Activated naive CD4-positive, alpha-beta T cell treated with anti-CD3 and anti-CD28 coated beads, Interleukin-2, amount 50 U/mL, for 16 hours (primary cell): ENCODE data around the gene DPM2.
A peak's percentile ranks its signal among the peaks of the same experiment; 100 is the strongest.

Experiments used
- DNase-seq: peaks from one replicate; pipeline ENCODE4 v3.0.0-alpha.2; 2020

DPM2 gene

GRCh38 chr9:127934248-127934647 is 3.4 kb downstream of the DPM2 start:
- no peak for DNase-seq

DNA sequence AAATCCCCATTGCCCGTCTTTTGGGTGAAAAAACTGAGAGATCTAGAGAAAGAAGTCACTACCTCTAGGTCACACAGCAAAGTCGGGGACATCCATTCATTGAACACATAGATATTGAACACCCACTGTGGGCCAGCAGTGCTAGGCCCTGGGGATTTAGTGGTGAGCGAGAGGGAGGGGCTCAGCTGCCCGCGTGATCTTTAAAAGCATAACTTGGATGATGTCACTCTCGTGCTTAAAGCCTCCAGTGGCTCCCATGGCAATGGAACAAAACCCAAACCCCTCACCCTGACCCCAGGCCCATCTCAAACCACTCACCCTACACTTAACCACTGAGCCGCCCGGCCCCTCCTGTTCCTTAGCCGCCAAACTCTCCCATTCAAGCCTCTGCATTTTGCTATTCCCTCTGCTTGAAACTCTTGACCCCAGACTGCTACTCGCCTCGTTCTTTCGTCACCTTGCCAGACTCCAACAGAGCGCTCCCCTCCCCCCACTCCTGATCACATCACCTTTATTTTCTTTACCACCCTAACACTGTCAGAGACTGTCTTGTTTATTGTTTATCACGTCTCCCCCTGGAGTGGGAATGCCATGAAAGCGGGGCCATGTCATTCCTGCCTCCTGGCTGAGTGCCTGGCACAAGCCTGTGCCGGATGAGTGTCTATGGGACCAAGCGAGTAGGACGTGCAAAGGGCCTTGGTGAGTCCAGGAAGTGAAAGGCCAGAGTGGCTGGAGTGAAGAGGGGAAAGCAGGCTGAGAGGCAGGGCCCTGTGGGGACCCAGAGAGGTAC is 6.4 kb downstream of the DPM2 start:
- no peak for DNase-seq

DNA sequence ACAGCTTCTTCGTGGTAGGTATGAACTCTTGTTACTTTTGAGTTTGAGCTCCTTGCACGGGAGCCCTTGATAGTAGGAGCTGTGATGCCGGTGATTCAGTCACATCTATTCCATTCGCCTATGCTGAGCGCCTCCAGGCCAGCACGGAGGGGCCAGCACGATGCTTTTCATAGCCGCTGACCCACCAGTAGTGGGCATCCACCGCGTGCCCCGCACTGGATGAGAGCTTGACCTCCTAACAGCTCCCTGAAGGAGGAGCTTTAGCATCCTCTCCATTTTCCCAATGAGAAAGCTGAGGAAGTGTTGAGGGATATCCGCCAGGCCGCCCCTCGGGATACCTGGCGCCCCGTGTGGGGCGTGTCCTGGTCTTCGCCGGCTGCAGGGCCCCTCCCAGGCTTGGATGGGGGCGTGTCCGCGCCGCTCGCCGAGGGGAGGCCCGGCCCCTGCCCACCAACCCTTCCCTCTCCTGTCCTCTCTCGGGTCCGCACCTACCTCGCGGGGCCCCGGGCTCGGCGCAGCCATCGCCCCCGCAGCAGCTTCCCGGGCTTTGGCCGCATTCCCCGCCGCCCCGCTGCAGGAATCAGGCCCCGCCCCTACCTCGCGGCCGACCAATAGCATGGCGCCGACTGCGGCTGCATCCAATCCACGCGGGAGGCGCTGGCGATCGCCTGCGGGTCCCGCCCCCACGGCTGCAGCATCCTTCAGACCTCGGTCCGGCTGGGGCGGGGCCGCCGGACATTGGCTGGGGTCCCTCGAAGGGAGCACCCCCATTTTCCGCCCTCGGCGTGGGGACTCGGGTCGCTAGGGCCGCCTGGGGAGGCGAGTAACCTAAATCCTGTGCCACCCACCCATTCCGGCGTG is 7.2 kb downstream of the DPM2 start, which contains the start of gene PIP5KL1:
Gene PIP5KL1 (minus strand): TSS at position 547 of the 861 bp plus-strand sequence. CDS start 25 bp downstream, at position 522.
- DNase-seq, result peak; percentile 74

GRCh38 chr9:127929625-127929979 is 8.1 kb downstream of the DPM2 start:
- no peak for DNase-seq

DNA sequence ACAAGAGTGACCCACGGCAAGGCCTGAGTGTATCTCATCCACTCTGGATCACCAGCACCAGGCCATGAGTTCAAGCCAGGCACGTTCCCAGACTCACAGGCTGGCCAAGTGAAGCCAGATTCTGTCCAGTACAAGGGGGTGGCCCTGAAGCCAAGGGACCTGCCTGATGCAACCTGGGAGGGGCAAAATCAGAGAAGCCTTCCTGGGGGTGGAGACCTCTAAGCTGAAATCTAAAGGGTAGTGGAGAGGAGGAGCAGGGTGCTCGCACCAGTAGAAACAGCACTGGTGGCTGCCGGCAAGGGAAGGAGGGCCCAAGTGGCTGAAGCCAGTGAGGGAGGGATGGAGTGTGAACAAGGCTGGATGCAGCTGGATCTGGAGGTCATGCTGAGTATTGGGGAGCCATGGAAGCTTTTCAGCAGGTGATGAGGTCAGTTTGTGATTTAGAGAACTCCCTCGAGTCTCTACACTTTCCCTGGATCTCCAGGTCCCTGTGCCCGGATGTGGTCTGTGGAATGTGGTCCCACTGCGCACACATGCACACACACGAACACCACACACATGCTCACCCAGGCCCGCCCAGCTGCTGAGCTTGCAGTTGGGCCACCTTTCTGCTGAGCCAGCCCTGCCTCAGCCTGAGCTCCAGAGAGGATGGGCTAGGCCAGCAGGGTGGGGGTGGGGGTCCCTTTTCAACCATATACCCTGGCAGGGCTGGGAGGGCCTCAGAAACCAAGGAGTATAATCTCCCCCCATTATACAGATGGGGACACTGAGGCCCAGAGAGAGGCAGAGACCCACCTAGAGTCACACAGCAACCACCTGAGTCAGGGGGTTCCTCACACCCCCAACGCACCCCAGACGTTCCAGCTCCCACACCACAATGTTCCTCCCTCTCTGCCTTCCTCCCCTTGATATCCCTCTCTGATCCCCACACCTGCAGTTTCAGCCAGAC is 8.7 kb downstream of the DPM2 start:
- DNase-seq, result no peak

GRCh38 chr9:127927988-127928675 is 9.5 kb downstream of the DPM2 start:
- peak; percentile 24 for DNase-seq

DNA sequence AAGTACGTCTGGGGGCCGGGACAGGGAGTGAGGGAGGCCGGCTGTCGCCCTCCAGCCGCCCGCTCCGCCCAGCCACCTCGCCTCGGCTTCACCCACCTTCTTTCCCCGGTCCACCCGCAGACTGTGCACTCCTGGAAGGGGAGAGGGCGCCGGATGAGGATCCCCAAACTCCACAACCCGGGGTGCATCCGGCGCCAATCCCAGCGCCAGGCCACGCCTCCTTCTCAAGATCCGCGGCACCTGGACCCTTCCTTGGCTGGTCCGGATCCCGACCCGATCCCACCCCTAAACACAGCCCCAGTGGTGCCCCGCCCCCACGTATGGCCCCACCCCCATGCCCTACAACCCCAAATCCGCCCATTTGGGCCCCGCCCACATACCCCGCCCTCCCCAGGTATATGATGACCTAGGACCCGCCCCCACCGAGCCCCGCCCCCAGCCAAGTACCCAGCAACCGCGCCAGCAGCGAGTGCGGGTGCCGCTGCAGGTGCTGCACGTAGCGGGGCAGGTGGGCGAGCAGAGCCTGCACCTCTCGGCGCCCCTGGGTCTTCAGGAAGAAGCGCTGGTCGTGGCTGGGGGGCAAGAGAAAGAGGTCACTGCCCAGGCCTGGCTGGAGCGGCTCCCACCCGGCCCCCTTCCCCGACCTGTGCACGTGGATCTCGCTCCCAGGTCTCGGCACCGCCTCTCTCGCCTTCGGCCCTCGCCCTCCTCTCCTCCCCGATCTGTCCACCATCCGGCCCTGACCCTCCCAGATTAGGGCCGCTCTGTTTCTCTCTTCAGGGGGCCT is 10.3 kb downstream of the DPM2 start:
- peak; percentile 78 for DNase-seq

- DNase-seq, result no peak
These were observed 10.8 kb downstream of the DPM2 start for GRCh38 chr9:127926906-127927200.

DNA sequence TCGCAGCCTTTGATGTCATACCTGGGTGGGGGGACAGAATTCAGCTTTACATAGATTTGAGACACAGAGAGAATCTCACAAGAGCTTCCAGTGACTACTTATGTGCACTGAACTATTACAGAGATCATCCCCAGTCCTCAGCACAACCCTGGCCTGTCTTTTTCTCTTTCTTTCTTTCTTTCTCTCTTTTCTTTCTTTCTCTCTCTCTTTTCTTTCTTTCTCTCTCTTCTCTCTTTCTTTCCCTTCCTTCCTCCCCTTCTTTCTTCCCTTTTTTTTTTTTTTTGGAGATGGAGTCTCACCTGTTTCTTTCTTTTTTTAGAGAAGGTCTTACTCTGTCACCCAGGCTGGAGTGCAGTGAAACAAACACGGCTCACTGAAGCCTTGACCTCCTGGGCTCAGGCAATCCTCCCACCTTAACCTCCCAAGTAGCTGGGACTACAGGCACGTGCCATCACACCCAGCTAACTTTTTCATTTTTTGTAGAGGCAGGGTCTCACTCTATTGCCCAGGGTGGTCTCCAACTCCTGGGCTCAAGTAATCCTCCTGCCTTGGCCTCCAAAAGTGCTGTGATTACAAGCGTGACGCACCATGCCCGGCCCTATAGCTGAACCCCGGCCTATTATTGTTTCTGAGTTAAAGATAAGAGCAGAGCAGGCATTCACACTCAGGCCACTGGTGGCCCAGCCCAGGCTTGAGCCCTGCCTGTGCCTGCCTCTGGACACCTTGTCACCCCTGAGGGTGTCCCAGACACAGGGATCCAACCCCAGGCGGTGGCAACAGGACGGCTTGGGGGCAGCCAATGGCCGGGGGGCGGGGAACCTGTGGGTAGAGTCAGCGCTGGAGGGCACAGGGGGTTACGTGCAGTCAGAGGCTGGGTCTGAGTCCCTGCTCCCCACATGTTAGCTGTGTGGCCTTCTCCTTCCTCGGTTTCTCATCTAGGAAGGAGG is 11.4 kb downstream of the DPM2 start:
- no peak for DNase-seq

DNA sequence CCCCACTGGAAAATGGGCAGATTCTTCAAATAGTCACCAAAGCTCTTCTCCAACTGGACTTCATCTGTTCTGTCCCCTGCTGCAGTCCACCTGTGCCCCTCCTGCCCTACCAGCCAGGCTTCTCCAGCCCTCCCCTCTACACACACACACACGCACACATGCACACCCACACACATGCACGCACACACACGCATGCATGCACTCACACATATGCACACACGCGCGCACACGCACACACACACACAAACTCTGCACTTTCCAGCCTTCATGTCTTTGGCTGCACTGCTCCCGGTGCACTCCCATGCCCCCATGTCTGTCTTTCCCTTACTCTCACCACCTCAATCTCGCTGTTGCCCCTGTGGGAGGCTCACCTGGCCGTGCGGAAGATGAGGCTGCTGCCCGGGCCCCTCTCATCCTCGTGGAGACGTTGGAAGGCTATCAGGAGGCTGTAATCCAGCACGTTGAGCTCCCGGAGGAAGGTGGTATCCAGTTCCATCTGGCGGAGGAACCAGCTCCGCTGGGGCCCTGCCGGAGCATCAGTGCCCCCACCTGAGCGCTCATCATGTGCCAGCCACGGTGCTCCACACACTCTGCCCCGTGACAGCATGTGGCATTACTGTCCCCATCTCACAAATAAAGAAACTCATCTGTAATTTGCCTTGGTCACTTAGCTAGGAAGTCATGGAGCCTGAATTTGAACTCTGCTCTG is 12.8 kb downstream of the DPM2 start:
- DNase-seq, result no peak

GRCh38 chr9:127923771-127924170 is 13.9 kb downstream of the DPM2 start:
- DNase-seq, result no peak

- DNase-seq, result no peak
These were observed 14.6 kb downstream of the DPM2 start for GRCh38 chr9:127923046-127923445.

- peak; percentile 73 for DNase-seq
These were observed 16.0 kb downstream of the DPM2 start for GRCh38 chr9:127921557-127922120.

DNA sequence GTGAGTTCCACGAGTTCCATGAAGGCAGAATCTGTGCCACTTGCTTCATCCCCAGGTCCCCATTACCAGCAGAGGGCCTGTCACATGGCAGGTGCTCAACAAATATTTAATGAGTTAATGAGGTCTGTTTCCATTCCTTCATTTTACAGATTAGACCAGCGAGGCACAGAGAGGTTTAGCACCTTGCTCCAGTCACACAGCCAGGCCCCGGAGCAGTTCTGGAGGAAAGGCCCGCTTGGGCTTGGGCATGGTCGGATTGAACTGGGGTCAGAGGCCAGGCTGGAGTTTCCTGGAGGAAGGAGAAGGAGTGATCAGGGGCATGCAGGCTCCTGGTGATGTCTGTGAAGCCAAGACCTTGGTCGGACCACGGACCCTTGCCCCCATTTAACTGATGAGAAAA is 16.9 kb downstream of the DPM2 start:
- DNase-seq, result no peak

DNA sequence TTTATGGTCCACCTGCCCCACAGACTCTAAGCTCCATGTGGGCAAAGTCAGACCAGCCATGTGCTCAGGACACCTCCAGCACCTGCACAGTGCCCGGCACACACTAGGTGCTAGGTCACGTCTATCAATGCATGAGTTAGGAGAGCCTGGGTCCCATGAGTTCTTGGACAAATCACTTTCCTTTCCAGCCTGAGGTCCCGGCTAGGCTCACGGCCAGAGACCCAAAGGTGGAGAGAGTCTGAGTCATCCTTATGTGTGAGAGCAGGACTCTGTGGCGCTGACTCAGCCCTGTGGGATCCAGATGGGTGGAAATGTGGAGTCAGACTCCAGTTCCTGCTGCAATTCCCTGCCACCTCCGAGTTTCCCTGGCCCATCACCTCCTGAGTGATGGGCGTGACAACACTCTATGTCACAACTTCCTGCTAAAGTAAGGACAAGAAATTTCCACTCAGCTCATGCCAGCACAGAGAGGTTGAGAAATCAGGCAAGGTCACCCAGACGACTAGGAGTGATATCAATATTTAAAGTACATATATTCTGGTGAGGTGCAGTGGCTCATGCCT is 18.3 kb downstream of the DPM2 start:
- DNase-seq, result no peak

DNA sequence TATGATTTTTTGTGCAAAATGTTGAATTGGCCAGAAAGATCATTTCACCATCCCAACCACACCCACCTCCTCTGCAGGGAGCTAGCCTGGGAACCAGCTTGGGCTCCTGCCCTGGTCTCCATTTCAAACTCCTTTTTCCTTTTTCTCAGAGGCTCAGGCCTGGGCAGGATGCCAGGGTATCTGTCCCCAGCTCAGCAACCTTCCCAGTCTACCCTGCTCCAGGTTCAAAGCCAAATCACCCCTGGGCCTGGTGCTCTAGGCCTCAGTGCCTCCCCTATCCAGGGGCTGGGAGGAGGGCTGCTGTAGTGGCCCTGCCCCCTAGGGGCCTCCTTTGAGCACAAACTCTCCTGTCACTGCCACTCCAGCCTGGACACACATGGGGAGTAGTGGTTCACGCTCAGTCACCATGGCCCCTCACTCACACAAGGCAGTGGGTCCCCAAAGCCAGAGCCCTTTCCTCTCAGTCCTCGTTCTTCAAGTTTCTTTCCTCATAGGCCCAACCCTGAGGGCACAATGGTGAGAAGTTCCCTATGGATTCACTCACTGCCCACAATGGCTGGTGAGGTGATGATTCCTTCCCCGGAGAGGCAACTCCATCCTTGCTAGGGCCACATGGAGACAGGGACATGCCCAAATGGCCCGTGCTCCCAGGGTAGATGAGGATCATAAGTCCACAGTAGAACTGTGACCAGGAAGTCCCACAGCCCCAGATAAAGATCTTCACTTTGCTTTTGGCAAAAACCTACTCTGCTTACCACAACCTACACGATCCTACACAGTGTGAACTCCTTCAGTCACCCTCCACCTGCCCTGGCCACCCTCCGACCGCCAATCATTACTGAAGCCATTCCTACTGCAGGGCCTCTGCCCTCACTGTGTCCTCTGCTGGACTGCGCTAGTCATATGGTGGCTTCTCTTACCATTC is 19.2 kb downstream of the DPM2 start:
- no peak for DNase-seq

- no peak for DNase-seq
These were observed 20.1 kb downstream of the DPM2 start for GRCh38 chr9:127917603-127918002.
